Measurements from ENCODE around the gene MED13L. TPM values are rescaled to one million over a fixed set of nuclear protein-coding genes. Genes with fewer than 3 reads are reported as not detected.

Gene MED13L
- total and polyA plus RNA-seq, 2 of the 8 experiments (the other 6 are each of a cell fraction or from before 2014, with no cell fraction given) = 15.9 to 51.7 TPM

- Histone ChIP-seq H3K79me2 (ENCODE audit: control insufficient read depth in 1 of 2, insufficient read depth in 2 of 2, low read length in 2 of 2) (peaks cover 0 to 6% of the 10 kb centered on the region in 2 experiments; a peak in 1 of 4 replicates), H3K9ac (replicated peaks in 1 of 4; ENCODE audit: extremely low read depth in 1 of 4, low read depth in 3 of 4, low read length in 3 of 4) (no peak overlapping the region), H3K14ac (ENCODE audit: insufficient read length) (no peak overlapping the region), H3K9me3 (ENCODE audit: insufficient read depth in 2 of 2, low read depth in 1 of 2, low read length in 1 of 2) (no peaks in the 10 kb centered on the region), H3K79me1 (ENCODE audit: low read depth, low read length) (no peaks in the 10 kb centered on the region), H2AK5ac (ENCODE audit: low read depth, low read length) (no peak overlapping the region), H4K8ac (ENCODE audit: extremely low read depth, insufficient read depth, low read length) (no peak overlapping the region), H3K4me3 (ENCODE audit: extremely low read depth in 1 of 4, insufficient read depth in 2 of 4, low read depth in 3 of 4, low read length in 4 of 4) (no peak overlapping the region), H3K4me2 (ENCODE audit: insufficient read depth in 1 of 2, low read depth in 2 of 2, low read length in 2 of 2) (no peak overlapping the region), H2BK120ac (replicated peaks; ENCODE audit: low read depth, low read length) (no peak overlapping the region), H4K20me1 (replicated peaks in 1 of 2; ENCODE audit: control insufficient read depth in 1 of 2, insufficient read depth in 2 of 2, low read length in 2 of 2) (no peaks in the 10 kb centered on the region), H3K27ac (ENCODE audit: low read depth, low read length) (no peak overlapping the region), H4K91ac (replicated peaks; ENCODE audit: insufficient read length, low read length) (no peak overlapping the region), H3K36me3 (ENCODE audit: control insufficient read depth in 2 of 4, insufficient read depth in 4 of 4, low read length in 3 of 4) (no peaks in the 10 kb centered on the region), H3K23ac (ENCODE audit: insufficient read length) (no peak overlapping the region), H3K23me2 (ENCODE audit: low read depth, low read length) (no peaks in the 10 kb centered on the region), H3K18ac (ENCODE audit: extremely low read depth, low read length) (no peak overlapping the region), H2AFZ (ENCODE audit: low read length) (no peak overlapping the region), H2BK20ac (ENCODE audit: low read length) (no peak overlapping the region), H3K56ac (replicated peaks; ENCODE audit: insufficient read length, low read depth, low read length) (no peak overlapping the region), H4K5ac (ENCODE audit: insufficient read length, low read depth, low read length) (no peak overlapping the region), H3K4ac (replicated peaks; ENCODE audit: insufficient read length, low read depth, low read length) (no peak overlapping the region), H2BK5ac (ENCODE audit: low read depth, low read length) (no peak overlapping the region), H3K4me1 (replicated peaks in 1 of 4; ENCODE audit: control insufficient read depth in 3 of 4, insufficient read depth in 4 of 4, low read length in 3 of 4) (no peaks in the 10 kb centered on the region), H2BK12ac (ENCODE audit: low read depth, low read length) (no peak overlapping the region), H2BK15ac (ENCODE audit: low read length) (no peak overlapping the region), H3K27me3 (replicated peaks in 1 of 4; ENCODE audit: control insufficient read depth in 3 of 4, extremely low read depth in 1 of 4, insufficient read depth in 3 of 4, low read length in 3 of 4) (no peaks in the 10 kb centered on the region)
- DNase-seq (ENCODE audit: low read depth in 1 of 2, low spot score in 2 of 2) (no peak), FAIRE-seq (no peak)
- ChIA-PET CTCF (ENCODE audit: partially characterized antibody) (no interaction called here), POLR2A (ENCODE audit: partially characterized antibody) (no interaction called here)
- peak; percentile 25; the same call in 1 of the 2 replicates for TF ChIP-seq MAFK (IDR thresholded peaks at IDR 0.05; ENCODE audit: low read depth, low read length)
- TF ChIP-seq TCF12 (IDR thresholded peaks at IDR 0.05; ENCODE audit: low read depth, low read length) = no peak
These were observed 231.5 kb downstream of the MED13L start for GRCh38 chr12:116046039-116046438.
